Neural cell (in vitro differentiated cells): ENCODE results near the gene LRRC53. TPM values are rescaled to one million over a fixed set of nuclear protein-coding genes. Genes with fewer than 3 reads are reported as not detected.

ENCODE experiments used
- H2AFZ ChIP-seq: fragments of 200-600, 300-800 bp; sonication (generic), shearing (Covaris generic); 2 replicates; pipeline ENCODE4 v1.6.0; 2014; ENCODE audit warnings: low read depth, mild to moderate bottlenecking, antibody characterized with exemption, low read length, moderate library complexity
- H3F3A ChIP-seq: fragments of 200-600 bp; shearing (Covaris generic); 2 replicates; pipeline ENCODE4 v1.6.1; 2016; ENCODE audit warnings: mild to moderate bottlenecking, moderate library complexity, mixed read lengths, antibody characterized with exemption, low read length; ENCODE audit not compliant: insufficient read depth, poor library complexity, severe bottlenecking
- H3K27ac ChIP-seq: fragments of 200-600, 300-800 bp; sonication (generic), shearing (Covaris generic); 2 replicates; pipeline ENCODE4 v1.5.1; 2014; ENCODE audit warnings: mild to moderate bottlenecking, low read length, moderate library complexity
- H3K27me3 ChIP-seq: fragments of 300-800, 200-600 bp; sonication (generic), shearing (Covaris generic); 2 replicates; pipeline ENCODE4 v1.6.0; 2014; ENCODE audit warnings: mild to moderate bottlenecking, low read depth, low read length, moderate library complexity; ENCODE audit not compliant: insufficient read depth
- H3K36me3 ChIP-seq: fragments of 300-800, 200-600 bp; sonication (generic), shearing (Covaris generic); 2 replicates; pipeline ENCODE4 v1.5.1; 2014; ENCODE audit warnings: mild to moderate bottlenecking, antibody characterized with exemption, low read length, moderate library complexity; ENCODE audit not compliant: insufficient read depth
- H3K4me2 ChIP-seq: fragments of 300-800, 200-600 bp; sonication (generic), shearing (Covaris generic); 2 replicates; pipeline ENCODE4 v1.6.0; 2014; ENCODE audit warnings: mild to moderate bottlenecking, low read length
- H3K4me3 ChIP-seq: fragments of 300-800, 200-600 bp; sonication (generic), shearing (Covaris generic); 2 replicates; pipeline ENCODE4 v1.5.1; 2014; ENCODE audit warnings: mild to moderate bottlenecking, low read length, moderate library complexity
- H3K79me2 ChIP-seq: fragments of 200-600 bp; shearing (Covaris generic); replicated peaks from 2 replicates; pipeline ENCODE4 v1.6.0; 2014; ENCODE audit warnings: mild to moderate bottlenecking, low read length, moderate library complexity; ENCODE audit not compliant: insufficient read depth
- H3K9ac ChIP-seq: fragments of 300-800, 200-600 bp; sonication (generic), shearing (Covaris generic); 2 replicates; pipeline ENCODE4 v1.6.1; 2016; ENCODE audit warnings: mild to moderate bottlenecking, low read length, mixed read lengths
- H3K9me2 ChIP-seq: fragments of 200-600 bp; shearing (Covaris generic); 2 replicates; pipeline ENCODE4 v1.6.1; 2016; ENCODE audit warnings: mild to moderate bottlenecking, low read length, mixed read lengths; ENCODE audit not compliant: insufficient read depth
- H3K9me3 ChIP-seq: fragments of 200-600, 300-800 bp; sonication (generic), shearing (Covaris generic); 2 replicates; pipeline ENCODE4 v1.6.1; 2016; ENCODE audit warnings: mild to moderate bottlenecking, mixed run types, low read length, moderate library complexity, mixed read lengths
- H4K20me1 ChIP-seq: fragments of 200-600 bp; shearing (Covaris generic); 2 replicates; pipeline ENCODE4 v1.6.1; 2016; ENCODE audit warnings: mild to moderate bottlenecking, mixed run types; ENCODE audit not compliant: insufficient read depth
- EP300 ChIP-seq: fragments of 450-650 bp; conservative IDR thresholded peaks from 2 replicates; pipeline ENCODE4 v1.6.1; 2014; ENCODE audit warnings: antibody characterized with exemption, mild to moderate bottlenecking, moderate library complexity; ENCODE audit not compliant: poor library complexity, severe bottlenecking
- EZH2 ChIP-seq: fragments of 200-600, 300-800 bp; shearing (Covaris generic), sonication (generic); IDR thresholded peaks from 2 replicates; pipeline ENCODE4 v1.6.1; 2014; ENCODE audit warnings: antibody characterized with exemption, low read length, borderline replicate concordance, mild to moderate bottlenecking; ENCODE audit not compliant: insufficient read depth, poor library complexity, severe bottlenecking
- MXI1 ChIP-seq: fragments of 450-650 bp; conservative IDR thresholded peaks from 2 replicates; pipeline ENCODE4 v1.6.1; 2014; ENCODE audit warnings: antibody characterized with exemption, mild to moderate bottlenecking; ENCODE audit not compliant: poor library complexity, severe bottlenecking
- POLR2AphosphoS5 ChIP-seq: IDR thresholded peaks from 2 replicates; pipeline ENCODE4 v1.6.1; 2012
- RAD21 ChIP-seq: fragments of 450-650 bp; conservative IDR thresholded peaks from 2 replicates; pipeline ENCODE4 v1.6.1; 2014; ENCODE audit warnings: antibody characterized with exemption, mild to moderate bottlenecking, moderate library complexity
- REST ChIP-seq: IDR thresholded peaks from 2 replicates; pipeline ENCODE4 v1.6.1; 2012; ENCODE audit warnings: borderline replicate concordance
- SMC3 ChIP-seq: fragments of 450-650 bp; conservative IDR thresholded peaks from 2 replicates; pipeline ENCODE4 v1.6.1; 2014; ENCODE audit warnings: antibody characterized with exemption, mild to moderate bottlenecking, moderate library complexity; ENCODE audit not compliant: poor library complexity
- TAF1 ChIP-seq: IDR thresholded peaks from 2 replicates; pipeline ENCODE4 v1.6.1; 2012; ENCODE audit warnings: low read depth
- polyA plus RNA-seq: library from polyadenylated mRNA; depleted of rRNA; stranded (reverse); fragments of >200 nt; gene quantifications from 2 replicates; pipeline ENCODE4 v1.2.3, GENCODE V29; 2014
- TF ChIP-seq, protein P1 (sequence below): fragments of 450-650 bp; IDR thresholded peaks from 2 replicates; pipeline ENCODE4 v1.5.1; 2014; ENCODE audit warnings: antibody characterized with exemption, mild to moderate bottlenecking, moderate library complexity; ENCODE audit not compliant: poor library complexity, severe bottlenecking

The LRRC53 gene
- polyA plus RNA-seq, 1 donor from 2014 or later: not detected

DNA sequence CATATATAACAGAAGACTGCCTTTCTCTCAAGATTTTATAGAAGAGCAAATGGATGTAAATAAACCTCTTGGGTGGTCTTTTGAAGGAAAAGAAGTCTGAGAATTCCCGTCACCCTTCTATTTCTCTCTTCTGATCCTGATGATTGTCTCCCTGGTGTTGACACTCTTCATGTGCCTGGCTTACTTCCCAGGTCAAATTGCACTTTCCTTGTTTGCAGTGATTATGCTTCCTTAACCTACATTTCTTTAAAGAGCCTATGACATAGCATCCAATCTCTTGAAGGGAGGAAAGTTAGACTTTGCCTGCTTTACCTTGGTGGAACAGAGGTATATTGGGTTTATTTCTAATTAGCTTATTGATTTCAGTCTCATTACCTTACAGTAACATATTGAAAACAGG, 80.1 kb downstream of the LRRC53 start:
- Histone ChIP-seq H3K36me3 (no peaks in the 10 kb centered on the region), H3F3A (no peaks in the 10 kb centered on the region)
- TF ChIP-seq TAF1 (no peak), POLR2AphosphoS5 (no peak), EP300 (no peak), EZH2 (no peak), SMC3 (no peak)
- TF ChIP-seq, protein P1, sequence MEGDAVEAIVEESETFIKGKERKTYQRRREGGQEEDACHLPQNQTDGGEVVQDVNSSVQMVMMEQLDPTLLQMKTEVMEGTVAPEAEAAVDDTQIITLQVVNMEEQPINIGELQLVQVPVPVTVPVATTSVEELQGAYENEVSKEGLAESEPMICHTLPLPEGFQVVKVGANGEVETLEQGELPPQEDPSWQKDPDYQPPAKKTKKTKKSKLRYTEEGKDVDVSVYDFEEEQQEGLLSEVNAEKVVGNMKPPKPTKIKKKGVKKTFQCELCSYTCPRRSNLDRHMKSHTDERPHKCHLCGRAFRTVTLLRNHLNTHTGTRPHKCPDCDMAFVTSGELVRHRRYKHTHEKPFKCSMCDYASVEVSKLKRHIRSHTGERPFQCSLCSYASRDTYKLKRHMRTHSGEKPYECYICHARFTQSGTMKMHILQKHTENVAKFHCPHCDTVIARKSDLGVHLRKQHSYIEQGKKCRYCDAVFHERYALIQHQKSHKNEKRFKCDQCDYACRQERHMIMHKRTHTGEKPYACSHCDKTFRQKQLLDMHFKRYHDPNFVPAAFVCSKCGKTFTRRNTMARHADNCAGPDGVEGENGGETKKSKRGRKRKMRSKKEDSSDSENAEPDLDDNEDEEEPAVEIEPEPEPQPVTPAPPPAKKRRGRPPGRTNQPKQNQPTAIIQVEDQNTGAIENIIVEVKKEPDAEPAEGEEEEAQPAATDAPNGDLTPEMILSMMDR: no peak

GRCh38 chr1:74431531-74431930, 80.9 kb downstream of the LRRC53 start:
- Histone ChIP-seq H3K79me2 (no peaks in the 10 kb centered on the region), H3K36me3 (no peaks in the 10 kb centered on the region), H3K9me3 (no peaks in the 10 kb centered on the region), H2AFZ (no peak overlapping the region), H3K9ac (no peak overlapping the region), H4K20me1 (no peaks in the 10 kb centered on the region), H3K27me3 (no peaks in the 10 kb centered on the region), H3K4me3 (no peak overlapping the region), H3K27ac (no peak overlapping the region), H3K4me2 (no peak overlapping the region), H3F3A (no peaks in the 10 kb centered on the region), H3K9me2 (no peaks in the 10 kb centered on the region)
- TF ChIP-seq TAF1 (no peak), SMC3 (no peak), MXI1 (no peak), REST (no peak), EP300 (no peak), RAD21 (no peak)
- TF ChIP-seq, protein P1: no peak

More for the DNA sequence above, 80.1 kb downstream of the LRRC53 start:
- Histone ChIP-seq H3K9me2 (no peaks in the 10 kb centered on the region), H3K27me3 (no peaks in the 10 kb centered on the region), H3K79me2 (no peaks in the 10 kb centered on the region), H3K4me3 (no peak overlapping the region), H3K9ac (no peak overlapping the region), H3K27ac (no peak overlapping the region), H4K20me1 (no peaks in the 10 kb centered on the region), H2AFZ (no peak overlapping the region), H3K9me3 (no peaks in the 10 kb centered on the region), H3K4me2 (no peak overlapping the region)
